ENCODE data around the gene ELP1.
A peak's percentile ranks its signal among the peaks of the same experiment; 100 is the strongest.

The ELP1 gene

DNA sequence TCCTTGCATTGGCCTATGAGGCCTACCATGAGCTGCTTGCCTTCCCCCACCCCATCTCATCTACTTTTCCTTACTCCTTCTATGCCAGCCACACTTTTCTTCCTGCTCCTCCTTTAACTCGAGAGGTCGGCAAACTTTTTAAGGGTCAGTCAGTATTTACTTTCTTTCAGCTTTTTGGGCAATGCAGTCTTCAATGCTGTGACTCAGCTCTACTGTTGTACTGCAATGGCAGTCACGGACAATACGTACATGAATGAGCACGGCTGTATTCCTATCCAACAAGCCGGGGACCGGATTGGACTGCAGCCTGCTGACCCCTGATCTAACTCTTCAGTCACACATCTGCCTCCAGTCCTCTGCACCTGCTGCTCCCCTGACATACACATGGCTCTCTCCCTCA is 72.5 kb downstream of the ELP1 start:
- TF ChIP-seq, protein P1, sequence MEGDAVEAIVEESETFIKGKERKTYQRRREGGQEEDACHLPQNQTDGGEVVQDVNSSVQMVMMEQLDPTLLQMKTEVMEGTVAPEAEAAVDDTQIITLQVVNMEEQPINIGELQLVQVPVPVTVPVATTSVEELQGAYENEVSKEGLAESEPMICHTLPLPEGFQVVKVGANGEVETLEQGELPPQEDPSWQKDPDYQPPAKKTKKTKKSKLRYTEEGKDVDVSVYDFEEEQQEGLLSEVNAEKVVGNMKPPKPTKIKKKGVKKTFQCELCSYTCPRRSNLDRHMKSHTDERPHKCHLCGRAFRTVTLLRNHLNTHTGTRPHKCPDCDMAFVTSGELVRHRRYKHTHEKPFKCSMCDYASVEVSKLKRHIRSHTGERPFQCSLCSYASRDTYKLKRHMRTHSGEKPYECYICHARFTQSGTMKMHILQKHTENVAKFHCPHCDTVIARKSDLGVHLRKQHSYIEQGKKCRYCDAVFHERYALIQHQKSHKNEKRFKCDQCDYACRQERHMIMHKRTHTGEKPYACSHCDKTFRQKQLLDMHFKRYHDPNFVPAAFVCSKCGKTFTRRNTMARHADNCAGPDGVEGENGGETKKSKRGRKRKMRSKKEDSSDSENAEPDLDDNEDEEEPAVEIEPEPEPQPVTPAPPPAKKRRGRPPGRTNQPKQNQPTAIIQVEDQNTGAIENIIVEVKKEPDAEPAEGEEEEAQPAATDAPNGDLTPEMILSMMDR (conservative IDR thresholded peaks at IDR 0.05; ENCODE audit: low read depth, low read length) = no peak
- H3K4me3 ChIP-seq (ENCODE audit: low read depth, low read length) = no peak overlapping the region
- DNase-seq (ENCODE audit: low read depth) = no peak

DNA sequence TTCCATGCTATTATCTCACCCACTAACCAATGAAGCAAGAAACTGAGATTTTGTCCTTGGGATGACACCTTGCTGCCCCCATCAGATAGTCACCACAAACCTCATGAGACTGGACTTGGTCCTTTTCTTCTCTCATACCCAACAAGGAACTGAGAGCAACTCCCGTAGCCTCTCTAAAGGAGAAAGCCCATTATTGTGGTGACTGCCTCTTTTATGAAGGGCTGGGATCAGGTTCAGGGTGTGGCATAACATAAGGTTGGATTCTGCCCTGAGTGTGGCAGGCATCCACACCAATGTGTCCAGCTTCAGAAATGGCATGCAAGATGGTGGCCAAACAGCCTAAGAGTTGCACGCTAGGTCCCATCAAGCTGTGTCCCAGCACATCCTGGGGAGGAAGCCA is 73.2 kb downstream of the ELP1 start:
- H3K4me3 ChIP-seq (ENCODE audit: low read depth, low read length) = no peak overlapping the region
- TF ChIP-seq, protein P1 (conservative IDR thresholded peaks at IDR 0.05; ENCODE audit: low read depth, low read length) = no peak
- no peak for DNase-seq (ENCODE audit: low read depth)

DNA sequence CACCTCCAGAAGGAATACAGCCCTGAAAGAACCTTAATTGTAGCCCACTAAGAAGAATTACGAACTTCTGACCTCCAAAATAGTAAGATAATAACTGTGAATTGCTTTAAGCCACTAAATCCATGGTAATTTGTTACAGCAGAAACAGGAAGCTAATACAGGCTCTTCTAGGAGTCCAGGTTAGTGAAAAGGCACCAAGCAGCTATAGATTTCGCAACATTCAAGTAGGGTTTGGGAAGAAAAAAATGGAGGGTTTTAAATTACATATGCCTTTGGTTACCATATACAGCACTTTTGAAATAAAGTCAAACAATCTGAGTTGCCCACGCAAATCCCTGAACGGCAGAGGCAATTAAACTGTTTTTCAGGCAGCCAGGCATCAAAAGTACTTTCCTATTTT is 73.6 kb downstream of the ELP1 start:
- TF ChIP-seq, protein P1 (conservative IDR thresholded peaks at IDR 0.05; ENCODE audit: low read depth, low read length) = no peak
- no peak overlapping the region for H3K4me3 ChIP-seq (ENCODE audit: low read depth, low read length)
- DNase-seq (ENCODE audit: low read depth) = peak; percentile 48

DNA sequence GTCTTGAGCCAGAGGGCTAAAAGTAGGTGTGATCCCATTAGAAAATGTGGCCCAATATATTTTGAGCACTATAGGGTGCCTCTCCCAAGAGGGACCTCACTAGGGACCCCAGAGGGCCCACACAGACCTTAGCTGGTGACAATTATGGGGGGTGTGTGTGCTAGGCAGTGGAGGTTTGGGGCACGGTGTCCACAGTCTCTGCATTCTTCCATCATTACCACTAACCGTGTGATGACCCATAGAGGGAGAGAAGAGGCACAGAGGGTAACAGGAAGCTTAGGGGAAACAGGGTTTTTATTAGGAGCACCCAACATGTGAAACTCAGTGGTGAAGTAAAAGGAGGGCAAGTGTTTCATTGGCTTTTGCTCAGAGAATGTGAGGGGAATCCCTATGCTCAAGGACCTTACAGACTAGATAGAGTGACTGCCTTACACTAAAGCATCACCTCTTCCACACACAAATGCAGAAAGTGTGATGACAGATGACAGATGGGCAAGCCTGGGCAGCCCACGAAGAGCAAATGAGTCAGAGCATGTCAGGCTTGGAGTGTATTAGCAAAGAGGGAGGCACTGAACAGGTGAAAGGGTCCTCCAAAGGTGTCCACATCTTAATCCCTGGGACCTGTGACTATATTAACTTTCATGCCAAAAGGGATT is 74.3 kb downstream of the ELP1 start:
- H3K4me3 ChIP-seq (ENCODE audit: low read depth, low read length) = no peak overlapping the region
- TF ChIP-seq, protein P1 (conservative IDR thresholded peaks at IDR 0.05; ENCODE audit: low read depth, low read length) = no peak
- no peak for DNase-seq (ENCODE audit: low read depth)

DNA sequence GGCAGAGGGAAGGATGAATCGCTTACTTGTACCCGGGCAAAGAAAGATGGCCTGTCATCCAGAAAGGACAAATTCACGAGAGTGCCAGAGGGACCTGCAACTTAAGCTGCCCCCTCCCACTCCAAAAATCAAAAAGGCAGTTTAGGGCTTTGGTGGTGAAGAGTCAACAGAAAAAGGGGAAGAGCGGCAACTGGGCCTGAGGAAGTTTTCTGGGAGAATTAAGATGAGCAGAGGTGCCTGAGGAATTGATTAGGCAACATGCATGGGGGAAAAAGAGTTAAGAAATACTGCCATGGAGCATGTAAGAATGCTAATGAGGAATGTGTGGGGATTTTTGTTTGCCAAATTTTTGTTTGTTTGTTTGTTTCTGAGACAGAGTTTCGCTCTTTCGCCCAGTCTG is 76.4 kb downstream of the ELP1 start:
- DNase-seq (ENCODE audit: low read depth) = no peak
- no peak overlapping the region for H3K4me3 ChIP-seq (ENCODE audit: low read depth, low read length)
- TF ChIP-seq, protein P1 (conservative IDR thresholded peaks at IDR 0.05; ENCODE audit: low read depth, low read length) = no peak

DNA sequence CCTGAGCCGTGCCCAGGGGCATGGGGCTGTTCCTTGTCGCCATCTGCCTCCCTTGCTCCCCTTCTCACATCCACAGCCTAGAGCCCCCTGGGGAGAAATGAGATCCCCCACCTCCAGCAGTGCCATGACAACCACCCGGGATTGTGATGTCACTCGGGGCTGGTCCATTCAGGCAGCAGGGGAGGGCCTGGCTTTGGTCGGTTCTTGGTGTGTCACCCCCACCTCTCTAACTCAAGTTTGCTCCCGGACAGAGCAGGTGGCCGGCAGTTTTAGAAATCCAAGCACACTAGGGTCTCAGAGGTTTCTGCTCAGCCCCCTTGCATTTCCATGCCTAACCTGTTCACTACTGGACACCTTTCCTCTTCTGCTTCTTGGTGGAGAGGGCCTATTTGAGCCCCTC is 78.0 kb downstream of the ELP1 start, which contains the start of gene ACTL7B:
TSS of gene ACTL7B (minus strand) at position 99 of the 400 bp plus-strand sequence. CDS start at position 43, 56 bp downstream.
- TF ChIP-seq, protein P1 (conservative IDR thresholded peaks at IDR 0.05; ENCODE audit: low read depth, low read length) = no peak
- H3K4me3 ChIP-seq (ENCODE audit: low read depth, low read length) = no peak within 1 kb of the TSS
- DNase-seq (ENCODE audit: low read depth) = no peak

DNA sequence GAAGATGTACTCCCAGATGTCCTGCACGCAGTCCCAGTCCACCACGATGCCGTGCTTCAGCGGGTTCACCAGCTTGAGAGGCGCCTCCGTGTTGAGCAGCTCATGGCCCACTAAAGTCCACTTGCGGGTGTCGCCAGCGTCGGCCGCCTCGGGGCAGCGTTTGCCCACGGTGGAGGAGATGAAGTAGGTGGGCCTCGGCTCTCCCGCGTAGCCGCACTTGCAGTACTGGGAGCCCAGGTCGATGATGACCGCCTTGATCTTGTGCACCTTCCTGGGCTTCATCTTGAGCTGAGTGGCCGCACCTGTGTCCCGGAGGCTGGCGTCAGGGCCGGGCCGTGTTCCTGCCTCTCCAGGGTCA is 78.4 kb downstream of the ELP1 start:
- TF ChIP-seq, protein P1 (conservative IDR thresholded peaks at IDR 0.05; ENCODE audit: low read depth, low read length) = no peak
- no peak overlapping the region for H3K4me3 ChIP-seq (ENCODE audit: low read depth, low read length)
- no peak for DNase-seq (ENCODE audit: low read depth)

Data from choroid plexus epithelial cell (primary cell).